HG03378 (cell line): ENCODE measurements around the gene CALCOCO1.
"Not testable (repeated sequence)": the region's sequence is repeated elsewhere in the genome, so short reads cannot be mapped to it uniquely, and the experiment has no call there.

ENCODE experiments used
- ATAC-seq: cut with Tn5 transposase; IDR thresholded peaks from one replicate; pipeline ENCODE4 v1.9.1; 2021; ENCODE audit warnings: mild to moderate bottlenecking, moderate library complexity; ENCODE audit not compliant: unreplicated experiment

CALCOCO1 gene

GRCh38 chr12:53733807-53734200, 6.6 kb upstream of the CALCOCO1 start:
- no peak for ATAC-seq

- no peak for ATAC-seq
Observed at GRCh38 chr12:53733051-53733806, 6.0 kb upstream of the CALCOCO1 start.

GRCh38 chr12:53729644-53730043, 2.4 kb upstream of the CALCOCO1 start:
- ATAC-seq = no peak

- no peak for ATAC-seq
Observed at GRCh38 chr12:53728206-53728605, 954 bp upstream of the CALCOCO1 start.

- no peak for ATAC-seq
Observed at GRCh38 chr12:53726946-53727309, 324 bp downstream of the CALCOCO1 start.

- ATAC-seq = no peak
Observed at GRCh38 chr12:53726341-53726740, 911 bp downstream of the CALCOCO1 start.

- no peak for ATAC-seq
Observed at GRCh38 chr12:53725824-53726223, 1.4 kb downstream of the CALCOCO1 start.

GRCh38 chr12:53722450-53723041, 4.7 kb downstream of the CALCOCO1 start:
- no peak for ATAC-seq

GRCh38 chr12:53720946-53721345, 6.3 kb downstream of the CALCOCO1 start:
- no peak for ATAC-seq

- no peak for ATAC-seq
Observed at GRCh38 chr12:53719649-53720048, 7.6 kb downstream of the CALCOCO1 start.

GRCh38 chr12:53718567-53718966, 8.7 kb downstream of the CALCOCO1 start:
- not testable (repeated sequence) for ATAC-seq

GRCh38 chr12:53717319-53717718, 9.9 kb downstream of the CALCOCO1 start:
- ATAC-seq = no peak

- ATAC-seq = no peak
Observed at GRCh38 chr12:53714004-53714403, 13.2 kb downstream of the CALCOCO1 start.

GRCh38 chr12:53713516-53713915, 13.7 kb downstream of the CALCOCO1 start:
- no peak for ATAC-seq

GRCh38 chr12:53712059-53712643, 15.1 kb downstream of the CALCOCO1 start:
- no peak for ATAC-seq

GRCh38 chr12:53710091-53710490, 17.2 kb downstream of the CALCOCO1 start:
- no peak for ATAC-seq

GRCh38 chr12:53709671-53710070, 17.6 kb downstream of the CALCOCO1 start:
- no peak for ATAC-seq

- ATAC-seq = no peak
Observed at GRCh38 chr12:53706080-53706479, 21.2 kb downstream of the CALCOCO1 start.

GRCh38 chr12:53703756-53704155, 23.5 kb downstream of the CALCOCO1 start:
- no peak for ATAC-seq

- ATAC-seq = no peak
Observed at GRCh38 chr12:53701518-53702264, 25.6 kb downstream of the CALCOCO1 start.

- ATAC-seq = no peak
Observed at GRCh38 chr12:53700567-53700966, 26.7 kb downstream of the CALCOCO1 start.

- ATAC-seq = no peak
Observed at GRCh38 chr12:53699678-53700025, 27.6 kb downstream of the CALCOCO1 start.
